SK-N-MC (cell line): ENCODE data around the gene NLGN1.
"Not testable (repeated sequence)": the region's sequence is repeated elsewhere in the genome, so short reads cannot be mapped to it uniquely, and the experiment has no call there.

Experiments used
- EZH2 ChIP-seq: fragments of 200-600 bp; sonication (generic); IDR thresholded peaks from one replicate; pipeline ENCODE4 v1.6.1; 2017; ENCODE audit warnings: antibody characterized with exemption
- FOXP2 ChIP-seq: optimal IDR thresholded peaks from 2 replicates; pipeline ENCODE3; 2011; ENCODE audit warnings: mild to moderate bottlenecking, moderate library complexity; ENCODE audit not compliant: insufficient read depth; ENCODE audit errors: extremely low read length, control extremely low read depth
- POLR2AphosphoS5 ChIP-seq: IDR thresholded peaks from 2 replicates; pipeline ENCODE4 v1.6.1; 2012; ENCODE audit warnings: mild to moderate bottlenecking, low read depth, low read length, borderline replicate concordance

DNA sequence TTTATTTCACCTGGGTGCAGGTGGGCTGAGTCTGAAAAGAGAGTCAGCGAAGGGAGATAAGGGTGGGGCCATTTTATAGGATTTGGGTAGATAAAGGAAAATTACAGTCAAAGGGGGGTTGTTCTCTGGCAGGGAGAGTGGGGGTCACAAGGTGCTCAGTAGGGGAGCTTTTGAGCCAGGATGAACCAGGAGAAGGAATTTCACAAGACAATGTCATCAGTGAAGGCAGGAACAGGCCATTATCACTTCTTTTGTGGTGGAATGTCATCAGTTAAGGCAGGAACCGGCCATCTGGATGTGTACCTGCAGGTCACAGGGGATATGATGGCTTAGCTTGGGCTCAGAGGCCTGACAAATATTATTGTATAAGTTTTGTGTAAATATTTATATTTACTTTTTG lies 44.4 kb upstream of the NLGN1 start:
- TF ChIP-seq FOXP2, POLR2AphosphoS5, EZH2: not testable (repeated sequence)
